ENCODE data around the gene FAIM2.
A peak's percentile ranks its signal among the peaks of the same experiment; 100 is the strongest.

FAIM2 gene

DNA sequence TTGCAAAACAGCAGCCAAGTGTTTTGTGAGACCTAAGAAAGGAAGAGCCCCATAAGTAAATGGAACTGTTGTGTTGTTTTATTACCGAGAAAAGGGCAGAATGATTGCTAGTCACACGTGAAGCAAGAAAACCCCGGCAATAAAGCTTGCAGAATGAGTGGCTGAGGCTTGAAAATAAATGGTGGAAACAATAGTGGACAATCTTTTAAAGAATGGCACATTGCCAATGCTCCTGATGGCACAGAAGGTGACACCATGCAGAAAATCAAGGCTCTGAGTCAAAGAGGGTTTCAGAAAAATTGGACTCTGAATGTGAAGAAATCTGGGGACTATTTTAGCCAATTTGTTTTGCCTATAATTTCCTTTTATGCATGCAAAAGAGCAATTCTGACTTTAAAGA is 42.8 kb upstream of the FAIM2 start:
- H3K14ac ChIP-seq (ENCODE audit: low read length), result no peak overlapping the region
- no peak overlapping the region for H4K8ac ChIP-seq (ENCODE audit: low read depth, low read length)
- no peak overlapping the region for H3K4ac ChIP-seq (ENCODE audit: low read depth, low read length)
- H3K27me3 ChIP-seq (ENCODE audit: insufficient read depth, low read length), result no peaks in the 10 kb centered on the region
- no peak overlapping the region for H3K27ac ChIP-seq (ENCODE audit: low read depth, low read length)
- H2BK120ac ChIP-seq (ENCODE audit: insufficient read depth, low read length, poor library complexity), result no peak overlapping the region
- no peak overlapping the region for H2AFZ ChIP-seq (ENCODE audit: insufficient read depth, low read length, poor library complexity)
- H3K36me3 ChIP-seq (ENCODE audit: control insufficient read depth in 1 of 2, insufficient read depth in 2 of 2, low read length in 2 of 2), result no peaks in the 10 kb centered on the region
- H2AK5ac ChIP-seq (ENCODE audit: low read length), result no peak overlapping the region
- no CpG with 5 or more reads among the region's 3 CpGs for WGBS (ENCODE audit: extremely low coverage, insufficient coverage, insufficient read length)
- H3K23ac ChIP-seq (ENCODE audit: low read length), result no peak overlapping the region
- H3K9ac ChIP-seq (ENCODE audit: low read length), result no peak overlapping the region
- DNase-seq, result no peak
- no peak overlapping the region for H4K12ac ChIP-seq (ENCODE audit: low read depth, low read length)
- H2BK12ac ChIP-seq (ENCODE audit: low read length), result no peak overlapping the region
- no peak overlapping the region for H3K4me2 ChIP-seq (ENCODE audit: low read length)
- H2BK5ac ChIP-seq (ENCODE audit: low read depth, low read length, poor library complexity), result no peak overlapping the region
- H3K79me1 ChIP-seq (ENCODE audit: low read length), result no peaks in the 10 kb centered on the region
- no peak overlapping the region for H3K18ac ChIP-seq (ENCODE audit: low read length)
- H3K9me3 ChIP-seq (ENCODE audit: insufficient read depth, low read depth, low read length), result no peaks in the 10 kb centered on the region
- H3K79me2 ChIP-seq (ENCODE audit: control insufficient read depth, insufficient read depth, low read length, poor library complexity), result no peaks in the 10 kb centered on the region
- no peak overlapping the region for H3K4me3 ChIP-seq (ENCODE audit: low read depth, low read length)
- no peak overlapping the region for H4K91ac ChIP-seq (ENCODE audit: low read depth, low read length)
- H3K4me1 ChIP-seq (ENCODE audit: control insufficient read depth in 1 of 2, insufficient read depth in 2 of 2, low read length in 2 of 2), result peaks cover 0 to 2% of the 10 kb centered on the region in 2 experiments

DNA sequence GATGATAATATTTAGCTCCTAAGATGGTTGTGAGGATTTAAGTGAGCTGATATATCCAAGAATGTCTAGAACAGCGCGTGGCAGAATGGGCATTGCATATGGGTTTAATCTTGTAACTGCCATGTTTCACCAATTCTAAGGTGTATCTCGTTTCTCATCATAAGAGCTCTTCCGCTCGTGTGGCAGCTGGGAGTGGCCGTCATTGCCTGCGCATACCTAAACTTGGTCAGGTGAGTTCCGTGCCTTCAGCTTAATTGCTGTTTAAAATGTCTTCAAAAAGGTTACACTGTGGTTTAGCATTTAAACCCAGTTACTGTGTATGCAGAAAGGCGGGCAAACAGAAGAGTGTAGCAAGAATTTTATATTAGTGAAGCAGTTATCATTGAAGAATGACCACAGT is 42.4 kb upstream of the FAIM2 start:
- H4K91ac ChIP-seq (ENCODE audit: low read depth, low read length), result no peak overlapping the region
- peaks cover 0 to 2% of the 10 kb centered on the region in 2 experiments for H3K4me1 ChIP-seq (ENCODE audit: control insufficient read depth in 1 of 2, insufficient read depth in 2 of 2, low read length in 2 of 2)
- no peak overlapping the region for H4K8ac ChIP-seq (ENCODE audit: low read depth, low read length)
- no peaks in the 10 kb centered on the region for H3K79me1 ChIP-seq (ENCODE audit: low read length)
- no peak overlapping the region for H2BK12ac ChIP-seq (ENCODE audit: low read length)
- H3K36me3 ChIP-seq (ENCODE audit: control insufficient read depth in 1 of 2, insufficient read depth in 2 of 2, low read length in 2 of 2), result no peaks in the 10 kb centered on the region
- no peak overlapping the region for H3K9ac ChIP-seq (ENCODE audit: low read length)
- no peak overlapping the region for H3K23ac ChIP-seq (ENCODE audit: low read length)
- no peak overlapping the region for H3K4me2 ChIP-seq (ENCODE audit: low read length)
- DNase-seq, result peak in 1 of 2 donors; percentile 32
- no peak overlapping the region for H2AK5ac ChIP-seq (ENCODE audit: low read length)
- H2BK120ac ChIP-seq (ENCODE audit: insufficient read depth, low read length, poor library complexity), result no peak overlapping the region
- H3K27me3 ChIP-seq (ENCODE audit: insufficient read depth, low read length), result no peaks in the 10 kb centered on the region
- no peak overlapping the region for H4K12ac ChIP-seq (ENCODE audit: low read depth, low read length)
- no peak overlapping the region for H3K18ac ChIP-seq (ENCODE audit: low read length)
- no CpG with 5 or more reads among the region's 9 CpGs for WGBS (ENCODE audit: extremely low coverage, insufficient coverage, insufficient read length)
- H3K4ac ChIP-seq (ENCODE audit: low read depth, low read length), result no peak overlapping the region
- no peaks in the 10 kb centered on the region for H3K79me2 ChIP-seq (ENCODE audit: control insufficient read depth, insufficient read depth, low read length, poor library complexity)
- no peak overlapping the region for H3K4me3 ChIP-seq (ENCODE audit: low read depth, low read length)
- no peak overlapping the region for H2AFZ ChIP-seq (ENCODE audit: insufficient read depth, low read length, poor library complexity)
- H3K27ac ChIP-seq (ENCODE audit: low read depth, low read length), result no peak overlapping the region
- H2BK5ac ChIP-seq (ENCODE audit: low read depth, low read length, poor library complexity), result no peak overlapping the region
- no peaks in the 10 kb centered on the region for H3K9me3 ChIP-seq (ENCODE audit: insufficient read depth, low read depth, low read length)
- no peak overlapping the region for H3K14ac ChIP-seq (ENCODE audit: low read length)

DNA sequence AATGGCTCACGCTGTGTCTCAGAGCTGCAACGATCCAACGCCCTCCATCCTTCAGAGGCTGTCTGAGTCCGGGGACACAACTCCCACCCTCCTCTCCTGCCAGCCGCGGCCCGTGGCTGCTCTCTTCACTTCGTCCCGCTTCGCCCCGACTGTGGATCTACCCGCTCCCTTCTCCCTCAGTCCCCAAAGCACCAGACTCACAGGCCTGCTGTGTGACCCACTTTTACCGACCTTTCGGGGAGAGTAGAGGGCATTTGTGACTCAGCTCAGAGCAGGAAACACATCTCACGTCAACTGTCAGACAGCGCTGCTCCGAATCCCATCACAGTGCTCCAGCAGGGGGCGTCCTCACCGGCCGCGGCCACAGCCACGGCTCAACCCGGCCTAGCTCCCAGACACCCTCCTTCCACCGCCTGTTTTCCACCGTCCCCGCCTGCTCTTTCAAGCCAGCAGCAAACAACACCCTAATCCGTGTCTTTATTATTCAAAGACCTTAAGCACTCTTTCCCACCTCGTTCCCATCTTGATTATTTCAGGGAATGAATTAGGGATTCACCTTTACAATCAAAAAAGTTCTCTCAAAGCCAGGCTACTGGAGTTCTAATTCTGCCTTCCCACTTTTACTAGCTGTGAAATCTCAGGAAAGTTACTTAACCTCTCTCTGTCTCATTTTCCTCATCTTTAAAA is 41.8 kb upstream of the FAIM2 start:
- peak overlapping the region; percentile 64 for H3K4me2 ChIP-seq (ENCODE audit: low read length)
- WGBS (ENCODE audit: extremely low coverage, insufficient coverage, insufficient read length), result no CpG with 5 or more reads among the region's 28 CpGs
- peak; percentile 73 to 83 for DNase-seq
- no peaks in the 10 kb centered on the region for H3K9me3 ChIP-seq (ENCODE audit: insufficient read depth, low read depth, low read length)
- H3K14ac ChIP-seq (ENCODE audit: low read length), result no peak overlapping the region
- H3K18ac ChIP-seq (ENCODE audit: low read length), result no peak overlapping the region
- H4K8ac ChIP-seq (ENCODE audit: low read depth, low read length), result no peak overlapping the region
- H2BK12ac ChIP-seq (ENCODE audit: low read length), result no peak overlapping the region
- no peak overlapping the region for H4K12ac ChIP-seq (ENCODE audit: low read depth, low read length)
- H3K4me3 ChIP-seq (ENCODE audit: low read depth, low read length), result no peak overlapping the region
- H3K4me1 ChIP-seq (ENCODE audit: control insufficient read depth in 1 of 2, insufficient read depth in 2 of 2, low read length in 2 of 2), result peaks cover 0 to 2% of the 10 kb centered on the region in 2 experiments
- no peak overlapping the region for H4K91ac ChIP-seq (ENCODE audit: low read depth, low read length)
- no peak overlapping the region for H2BK120ac ChIP-seq (ENCODE audit: insufficient read depth, low read length, poor library complexity)
- no peak overlapping the region for H2BK5ac ChIP-seq (ENCODE audit: low read depth, low read length, poor library complexity)
- H3K79me2 ChIP-seq (ENCODE audit: control insufficient read depth, insufficient read depth, low read length, poor library complexity), result no peaks in the 10 kb centered on the region
- no peaks in the 10 kb centered on the region for H3K36me3 ChIP-seq (ENCODE audit: control insufficient read depth in 1 of 2, insufficient read depth in 2 of 2, low read length in 2 of 2)
- H2AK5ac ChIP-seq (ENCODE audit: low read length), result no peak overlapping the region
- no peaks in the 10 kb centered on the region for H3K79me1 ChIP-seq (ENCODE audit: low read length)
- peak overlapping the region; percentile 59 for H2AFZ ChIP-seq (ENCODE audit: insufficient read depth, low read length, poor library complexity)
- no peak overlapping the region for H3K4ac ChIP-seq (ENCODE audit: low read depth, low read length)
- H3K27me3 ChIP-seq (ENCODE audit: insufficient read depth, low read length), result no peaks in the 10 kb centered on the region
- H3K27ac ChIP-seq (ENCODE audit: low read depth, low read length), result no peak overlapping the region
- no peak overlapping the region for H3K9ac ChIP-seq (ENCODE audit: low read length)
- H3K23ac ChIP-seq (ENCODE audit: low read length), result no peak overlapping the region

DNA sequence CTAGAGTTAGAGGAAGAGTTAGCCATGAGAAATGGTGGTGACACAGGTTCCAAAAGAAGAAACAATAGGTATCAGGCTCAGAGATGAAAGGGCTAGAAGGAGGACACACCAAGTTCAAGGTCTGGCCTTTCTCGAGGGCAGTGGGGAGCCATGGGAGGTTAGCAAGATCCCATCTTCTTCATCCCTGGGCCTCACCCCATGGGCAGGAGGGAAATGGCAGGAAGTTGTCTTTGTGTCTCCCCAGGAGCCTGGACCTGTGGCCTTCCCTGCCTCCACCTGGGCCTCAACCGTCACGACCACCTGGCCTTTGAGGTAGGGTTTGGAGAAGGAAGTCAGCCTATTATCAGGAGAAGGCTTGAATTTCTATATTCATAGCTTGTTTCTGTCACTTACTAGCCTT is 41.0 kb upstream of the FAIM2 start:
- H4K12ac ChIP-seq (ENCODE audit: low read depth, low read length), result no peak overlapping the region
- H2AK5ac ChIP-seq (ENCODE audit: low read length), result no peak overlapping the region
- H3K27ac ChIP-seq (ENCODE audit: low read depth, low read length), result no peak overlapping the region
- no peak overlapping the region for H2BK12ac ChIP-seq (ENCODE audit: low read length)
- no peak overlapping the region for H2BK5ac ChIP-seq (ENCODE audit: low read depth, low read length, poor library complexity)
- H3K4me2 ChIP-seq (ENCODE audit: low read length), result no peak overlapping the region
- H3K9me3 ChIP-seq (ENCODE audit: insufficient read depth, low read depth, low read length), result no peaks in the 10 kb centered on the region
- H2AFZ ChIP-seq (ENCODE audit: insufficient read depth, low read length, poor library complexity), result no peak overlapping the region
- WGBS (ENCODE audit: extremely low coverage, insufficient coverage, insufficient read length), result no CpG with 5 or more reads among the region's 3 CpGs
- H3K4me3 ChIP-seq (ENCODE audit: low read depth, low read length), result no peak overlapping the region
- H3K18ac ChIP-seq (ENCODE audit: low read length), result no peak overlapping the region
- peaks cover 0 to 2% of the 10 kb centered on the region in 2 experiments for H3K4me1 ChIP-seq (ENCODE audit: control insufficient read depth in 1 of 2, insufficient read depth in 2 of 2, low read length in 2 of 2)
- no peak overlapping the region for H2BK120ac ChIP-seq (ENCODE audit: insufficient read depth, low read length, poor library complexity)
- H3K79me2 ChIP-seq (ENCODE audit: control insufficient read depth, insufficient read depth, low read length, poor library complexity), result no peaks in the 10 kb centered on the region
- no peak for DNase-seq
- H3K9ac ChIP-seq (ENCODE audit: low read length), result no peak overlapping the region
- H3K27me3 ChIP-seq (ENCODE audit: insufficient read depth, low read length), result no peaks in the 10 kb centered on the region
- H3K79me1 ChIP-seq (ENCODE audit: low read length), result no peaks in the 10 kb centered on the region
- no peak overlapping the region for H3K14ac ChIP-seq (ENCODE audit: low read length)
- H3K23ac ChIP-seq (ENCODE audit: low read length), result no peak overlapping the region
- H4K8ac ChIP-seq (ENCODE audit: low read depth, low read length), result no peak overlapping the region
- H4K91ac ChIP-seq (ENCODE audit: low read depth, low read length), result no peak overlapping the region
- H3K4ac ChIP-seq (ENCODE audit: low read depth, low read length), result no peak overlapping the region
- no peaks in the 10 kb centered on the region for H3K36me3 ChIP-seq (ENCODE audit: control insufficient read depth in 1 of 2, insufficient read depth in 2 of 2, low read length in 2 of 2)
